ENCODE measurements around the gene RAI14. TPM values are rescaled to one million over a fixed set of nuclear protein-coding genes. Genes with fewer than 3 reads are reported as not detected.

RAI14 gene
- total RNA-seq, 1 donor from 2014 or later: 29.3 TPM

DNA sequence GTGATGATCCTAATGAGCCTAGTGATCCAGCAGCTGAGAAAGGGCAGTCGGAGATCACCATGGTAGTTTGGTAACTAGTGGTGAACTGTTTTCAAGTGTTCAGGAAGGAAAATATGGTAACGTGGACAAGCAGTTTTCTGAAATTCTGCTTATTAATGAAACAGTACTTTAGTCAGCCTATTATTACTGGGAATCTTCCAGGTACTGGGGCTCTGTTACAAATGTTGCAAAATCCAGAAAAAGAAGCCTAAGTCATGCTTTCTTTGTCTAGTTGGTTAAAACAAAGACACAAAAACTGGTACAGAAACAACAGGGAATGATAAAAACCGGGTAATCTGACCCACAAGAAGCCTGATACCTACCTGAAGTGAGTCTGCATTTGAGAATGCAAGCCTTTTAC is 201.0 kb downstream of the RAI14 start:
- no peak for DNase-seq

DNA sequence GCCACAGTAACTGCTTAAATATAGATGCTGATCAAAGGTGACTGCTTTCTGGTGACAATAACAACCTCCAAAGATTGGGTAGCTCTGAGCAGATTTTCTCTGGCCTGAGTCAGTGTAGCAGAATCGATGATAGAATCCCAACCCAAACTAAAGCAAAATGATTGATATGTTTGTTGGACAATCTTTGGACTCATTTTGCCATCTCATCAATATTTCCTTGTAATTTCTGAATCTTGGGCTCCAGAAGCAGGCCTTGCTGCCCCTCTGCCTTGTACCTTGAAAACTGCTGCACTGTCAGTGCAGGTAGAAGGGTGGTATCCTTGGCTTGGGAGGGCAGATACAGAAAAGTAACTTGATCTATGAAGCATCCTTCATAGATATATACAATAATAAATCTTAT is 201.8 kb downstream of the RAI14 start:
- DNase-seq: no peak

DNA sequence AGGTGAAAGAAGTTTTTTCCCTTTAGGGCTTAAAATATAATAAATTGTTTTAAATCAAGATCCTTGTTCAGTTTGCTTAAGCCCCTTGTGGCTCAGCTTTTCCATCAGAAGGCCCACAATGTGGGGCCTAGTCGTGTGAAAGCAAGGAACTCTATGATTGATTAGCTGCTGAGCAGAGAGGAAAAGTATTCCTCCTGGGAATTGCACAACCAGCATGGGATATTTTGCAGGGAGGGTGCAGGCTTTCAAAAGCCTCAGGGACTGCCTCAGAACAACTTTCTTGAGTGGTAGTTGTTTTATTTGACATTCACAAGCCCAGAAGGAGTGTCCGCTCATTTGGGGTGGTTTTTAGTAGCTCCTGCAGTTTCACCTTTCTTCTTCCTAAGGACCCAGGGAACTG is 202.7 kb downstream of the RAI14 start:
- no peak for DNase-seq

DNA sequence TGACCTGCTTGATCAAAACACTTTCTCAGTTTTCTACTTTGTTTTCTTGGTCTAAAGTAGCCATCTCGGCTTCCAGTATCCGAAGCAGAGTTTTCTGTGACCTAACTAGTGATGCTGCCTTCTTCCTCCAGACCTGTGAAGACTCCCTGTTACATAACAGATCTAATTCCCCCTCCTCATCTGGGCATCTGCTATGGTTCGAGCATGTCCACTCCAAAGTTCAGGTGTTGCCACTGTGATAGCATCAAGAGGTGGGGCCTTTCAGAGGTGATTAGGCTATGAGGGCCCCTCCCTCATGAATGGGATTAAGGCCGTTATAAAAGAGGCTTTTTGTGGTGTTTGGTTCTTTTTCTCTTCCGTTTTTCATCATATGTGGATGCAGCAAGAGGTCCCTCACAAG is 203.1 kb downstream of the RAI14 start:
- DNase-seq: no peak

DNA sequence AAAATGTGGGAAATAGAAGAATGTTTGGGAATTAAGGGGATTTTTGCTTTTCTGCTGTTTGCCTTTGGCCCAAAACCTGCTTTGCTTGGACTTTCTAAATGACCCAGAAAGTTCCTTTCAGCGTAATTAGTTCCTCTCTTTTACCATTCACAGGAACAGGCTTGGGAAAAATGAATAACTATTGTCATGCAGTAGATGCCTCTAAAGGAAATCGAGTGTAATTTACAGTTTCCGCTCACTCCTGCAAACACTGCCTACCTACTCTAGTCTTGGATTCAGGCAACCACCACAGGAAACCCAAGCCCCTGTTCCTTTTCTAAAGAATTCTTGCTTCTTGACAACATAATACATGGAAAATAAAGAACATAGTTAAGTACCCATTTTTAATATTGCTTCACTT is 207.8 kb downstream of the RAI14 start:
- no peak for DNase-seq

- no peak for DNase-seq
Observed at GRCh38 chr5:34865091-34865490, 209.0 kb downstream of the RAI14 start.

- DNase-seq: no peak
Observed at GRCh38 chr5:34866989-34867471, 210.9 kb downstream of the RAI14 start.

- no peak for DNase-seq
Observed at GRCh38 chr5:34867660-34868059, 211.5 kb downstream of the RAI14 start.

GRCh38 chr5:34868791-34869190 is 212.7 kb downstream of the RAI14 start:
- DNase-seq: no peak

DNA sequence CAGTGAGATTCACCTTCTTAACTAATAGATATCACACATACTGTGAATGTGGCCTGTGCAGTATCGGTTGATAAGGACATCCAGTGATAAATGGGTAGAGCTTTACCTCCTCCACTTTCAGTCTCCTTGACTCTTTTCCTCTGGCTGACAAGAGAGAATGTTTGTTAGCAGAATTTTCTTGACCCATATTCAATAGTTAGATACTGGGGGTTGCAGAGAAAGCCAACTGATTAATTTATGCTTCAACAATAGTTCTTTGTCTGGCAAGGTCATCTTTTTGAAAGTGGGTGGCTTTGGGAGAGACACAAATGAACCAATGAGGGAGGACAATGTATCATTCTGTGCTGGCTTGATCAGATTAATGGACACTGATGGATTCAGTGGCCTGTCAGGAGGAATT is 213.1 kb downstream of the RAI14 start:
- no peak for DNase-seq

- no peak for DNase-seq
Observed at GRCh38 chr5:34870382-34870781, 214.3 kb downstream of the RAI14 start.

DNA sequence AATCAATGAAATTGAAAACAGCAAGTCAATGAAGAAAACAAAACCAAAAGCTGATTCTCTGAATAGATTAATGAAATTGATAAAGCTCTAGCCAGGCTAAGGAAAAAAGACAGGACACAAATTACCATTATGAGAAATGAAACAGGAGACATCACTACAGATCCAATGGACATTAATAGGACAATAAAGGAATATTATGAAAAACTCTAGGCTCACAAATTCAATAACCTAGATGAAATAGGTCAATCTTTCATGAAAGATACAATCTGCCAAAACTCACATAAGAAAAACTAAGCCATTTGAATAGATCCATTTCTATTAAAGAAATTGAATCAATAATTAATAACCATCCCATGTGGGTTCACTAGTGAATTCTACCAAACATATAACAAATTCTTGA is 220.1 kb downstream of the RAI14 start:
- DNase-seq: no peak

- DNase-seq: no peak
Observed at GRCh38 chr5:34881246-34881645, 225.1 kb downstream of the RAI14 start.

Other genes starting within 250 kb of the RAI14 start
- gene TTC23L, start 182.8 kb downstream of the RAI14 start, total RNA-seq: 3.4 TPM